Measurements from ENCODE around the gene UBE3D.

The UBE3D gene

DNA sequence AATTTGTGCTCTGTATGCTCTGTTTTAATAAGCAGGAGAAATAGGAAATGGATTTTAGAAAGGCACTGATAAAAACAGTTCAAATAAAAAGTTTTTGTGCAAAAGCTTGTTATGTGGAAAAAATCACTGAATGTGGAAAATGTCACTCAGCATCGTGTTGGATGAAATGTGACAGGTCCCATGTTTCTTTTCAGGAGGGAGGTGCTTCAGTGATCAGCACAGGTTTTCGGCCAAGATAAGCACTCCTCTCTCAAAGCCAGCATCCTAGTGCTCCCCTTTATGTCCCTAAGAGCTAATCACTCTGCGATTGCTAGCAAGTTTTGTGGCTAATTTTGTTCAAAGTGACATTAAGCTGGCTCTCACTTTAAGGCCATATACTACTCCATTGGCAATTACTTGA is 12.0 kb downstream of the UBE3D start:
- ATAC-seq: no peak; the same call in 2 of the 3 replicates

DNA sequence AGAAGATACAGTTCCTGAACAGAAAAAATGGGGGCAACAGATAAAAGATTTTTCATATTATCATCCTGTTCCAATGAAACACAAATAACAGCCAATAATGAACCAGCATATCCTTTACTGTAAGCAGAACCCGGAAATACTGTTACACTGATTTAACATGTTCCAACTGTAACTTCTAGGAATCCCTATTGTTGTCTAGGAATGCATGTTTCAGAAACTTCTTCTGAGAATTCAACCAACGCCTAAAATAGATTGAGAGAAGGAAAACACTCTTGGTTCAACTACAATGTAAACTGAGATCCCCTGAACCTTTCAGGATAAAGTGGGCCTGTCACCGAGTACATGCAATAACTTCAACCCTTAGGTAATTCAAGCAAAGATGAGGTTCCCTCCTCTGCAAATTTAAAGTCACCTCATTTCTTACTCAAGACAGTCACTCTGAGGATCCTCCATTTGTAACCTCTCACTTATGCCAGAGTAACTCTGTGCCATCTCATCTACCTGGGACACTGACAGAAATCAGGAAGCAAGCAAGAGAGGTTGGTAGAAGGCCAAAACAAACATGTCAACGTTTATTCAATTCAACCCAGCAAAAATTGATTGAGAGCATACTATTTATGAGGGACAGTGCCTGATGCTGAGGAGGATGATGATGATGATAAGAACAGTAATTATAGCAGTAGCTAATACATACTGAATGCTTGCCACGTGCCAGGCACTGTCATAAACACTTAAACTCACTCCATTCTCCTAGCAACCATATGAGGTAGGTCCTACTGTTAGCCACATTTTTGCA is 14.1 kb downstream of the UBE3D start:
- no peak for ATAC-seq
- no peak for TF ChIP-seq ESRRG (CRISPR knock-in tag; IDR thresholded peaks at IDR 0.05)
- no peak for TF ChIP-seq BACH2 (CRISPR knock-in tag; IDR thresholded peaks at IDR 0.05; ENCODE audit: borderline replicate concordance)
- peak; percentile 57; the same call in 1 of the 2 replicates for TF ChIP-seq ZNF70 (CRISPR knock-in tag; IDR thresholded peaks at IDR 0.05)

More for the DNA sequence above, 12.0 kb downstream of the UBE3D start:
- TF ChIP-seq OSR1 (CRISPR knock-in tag; IDR thresholded peaks at IDR 0.05) (no peak), ZC3H10 (CRISPR knock-in tag; IDR thresholded peaks at IDR 0.05) (no peak), SNAI2 (CRISPR knock-in tag; IDR thresholded peaks at IDR 0.05) (no peak), ZFP30 (CRISPR knock-in tag; IDR thresholded peaks at IDR 0.05) (no peak), ISL1 (CRISPR knock-in tag; IDR thresholded peaks at IDR 0.05) (no peak)
- TF ChIP-seq, protein P1, sequence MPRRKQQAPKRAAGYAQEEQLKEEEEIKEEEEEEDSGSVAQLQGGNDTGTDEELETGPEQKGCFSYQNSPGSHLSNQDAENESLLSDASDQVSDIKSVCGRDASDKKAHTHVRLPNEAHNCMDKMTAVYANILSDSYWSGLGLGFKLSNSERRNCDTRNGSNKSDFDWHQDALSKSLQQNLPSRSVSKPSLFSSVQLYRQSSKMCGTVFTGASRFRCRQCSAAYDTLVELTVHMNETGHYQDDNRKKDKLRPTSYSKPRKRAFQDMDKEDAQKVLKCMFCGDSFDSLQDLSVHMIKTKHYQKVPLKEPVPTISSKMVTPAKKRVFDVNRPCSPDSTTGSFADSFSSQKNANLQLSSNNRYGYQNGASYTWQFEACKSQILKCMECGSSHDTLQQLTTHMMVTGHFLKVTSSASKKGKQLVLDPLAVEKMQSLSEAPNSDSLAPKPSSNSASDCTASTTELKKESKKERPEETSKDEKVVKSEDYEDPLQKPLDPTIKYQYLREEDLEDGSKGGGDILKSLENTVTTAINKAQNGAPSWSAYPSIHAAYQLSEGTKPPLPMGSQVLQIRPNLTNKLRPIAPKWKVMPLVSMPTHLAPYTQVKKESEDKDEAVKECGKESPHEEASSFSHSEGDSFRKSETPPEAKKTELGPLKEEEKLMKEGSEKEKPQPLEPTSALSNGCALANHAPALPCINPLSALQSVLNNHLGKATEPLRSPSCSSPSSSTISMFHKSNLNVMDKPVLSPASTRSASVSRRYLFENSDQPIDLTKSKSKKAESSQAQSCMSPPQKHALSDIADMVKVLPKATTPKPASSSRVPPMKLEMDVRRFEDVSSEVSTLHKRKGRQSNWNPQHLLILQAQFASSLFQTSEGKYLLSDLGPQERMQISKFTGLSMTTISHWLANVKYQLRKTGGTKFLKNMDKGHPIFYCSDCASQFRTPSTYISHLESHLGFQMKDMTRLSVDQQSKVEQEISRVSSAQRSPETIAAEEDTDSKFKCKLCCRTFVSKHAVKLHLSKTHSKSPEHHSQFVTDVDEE (CRISPR knock-in tag; IDR thresholded peaks at IDR 0.05): 0 out of 2 replicates have a peak, but pooled peaks have one; percentile 45
- TF ChIP-seq, protein P2, sequence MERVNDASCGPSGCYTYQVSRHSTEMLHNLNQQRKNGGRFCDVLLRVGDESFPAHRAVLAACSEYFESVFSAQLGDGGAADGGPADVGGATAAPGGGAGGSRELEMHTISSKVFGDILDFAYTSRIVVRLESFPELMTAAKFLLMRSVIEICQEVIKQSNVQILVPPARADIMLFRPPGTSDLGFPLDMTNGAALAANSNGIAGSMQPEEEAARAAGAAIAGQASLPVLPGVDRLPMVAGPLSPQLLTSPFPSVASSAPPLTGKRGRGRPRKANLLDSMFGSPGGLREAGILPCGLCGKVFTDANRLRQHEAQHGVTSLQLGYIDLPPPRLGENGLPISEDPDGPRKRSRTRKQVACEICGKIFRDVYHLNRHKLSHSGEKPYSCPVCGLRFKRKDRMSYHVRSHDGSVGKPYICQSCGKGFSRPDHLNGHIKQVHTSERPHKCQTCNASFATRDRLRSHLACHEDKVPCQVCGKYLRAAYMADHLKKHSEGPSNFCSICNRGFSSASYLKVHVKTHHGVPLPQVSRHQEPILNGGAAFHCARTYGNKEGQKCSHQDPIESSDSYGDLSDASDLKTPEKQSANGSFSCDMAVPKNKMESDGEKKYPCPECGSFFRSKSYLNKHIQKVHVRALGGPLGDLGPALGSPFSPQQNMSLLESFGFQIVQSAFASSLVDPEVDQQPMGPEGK (CRISPR knock-in tag; IDR thresholded peaks at IDR 0.05; ENCODE audit: borderline replicate concordance): no peak
- TF ChIP-seq, protein P3, sequence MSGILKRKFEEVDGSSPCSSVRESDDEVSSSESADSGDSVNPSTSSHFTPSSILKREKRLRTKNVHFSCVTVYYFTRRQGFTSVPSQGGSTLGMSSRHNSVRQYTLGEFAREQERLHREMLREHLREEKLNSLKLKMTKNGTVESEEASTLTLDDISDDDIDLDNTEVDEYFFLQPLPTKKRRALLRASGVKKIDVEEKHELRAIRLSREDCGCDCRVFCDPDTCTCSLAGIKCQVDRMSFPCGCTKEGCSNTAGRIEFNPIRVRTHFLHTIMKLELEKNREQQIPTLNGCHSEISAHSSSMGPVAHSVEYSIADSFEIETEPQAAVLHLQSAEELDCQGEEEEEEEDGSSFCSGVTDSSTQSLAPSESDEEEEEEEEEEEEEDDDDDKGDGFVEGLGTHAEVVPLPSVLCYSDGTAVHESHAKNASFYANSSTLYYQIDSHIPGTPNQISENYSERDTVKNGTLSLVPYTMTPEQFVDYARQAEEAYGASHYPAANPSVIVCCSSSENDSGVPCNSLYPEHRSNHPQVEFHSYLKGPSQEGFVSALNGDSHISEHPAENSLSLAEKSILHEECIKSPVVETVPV (CRISPR knock-in tag; IDR thresholded peaks at IDR 0.05): no peak
- TF ChIP-seq, protein P4, sequence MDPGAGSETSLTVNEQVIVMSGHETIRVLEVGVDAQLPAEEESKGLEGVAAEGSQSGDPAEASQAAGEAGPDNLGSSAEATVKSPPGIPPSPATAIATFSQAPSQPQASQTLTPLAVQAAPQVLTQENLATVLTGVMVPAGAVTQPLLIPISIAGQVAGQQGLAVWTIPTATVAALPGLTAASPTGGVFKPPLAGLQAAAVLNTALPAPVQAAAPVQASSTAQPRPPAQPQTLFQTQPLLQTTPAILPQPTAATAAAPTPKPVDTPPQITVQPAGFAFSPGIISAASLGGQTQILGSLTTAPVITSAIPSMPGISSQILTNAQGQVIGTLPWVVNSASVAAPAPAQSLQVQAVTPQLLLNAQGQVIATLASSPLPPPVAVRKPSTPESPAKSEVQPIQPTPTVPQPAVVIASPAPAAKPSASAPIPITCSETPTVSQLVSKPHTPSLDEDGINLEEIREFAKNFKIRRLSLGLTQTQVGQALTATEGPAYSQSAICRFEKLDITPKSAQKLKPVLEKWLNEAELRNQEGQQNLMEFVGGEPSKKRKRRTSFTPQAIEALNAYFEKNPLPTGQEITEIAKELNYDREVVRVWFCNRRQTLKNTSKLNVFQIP (CRISPR knock-in tag; IDR thresholded peaks at IDR 0.05; ENCODE audit: borderline replicate concordance, low read depth): no peak

DNA sequence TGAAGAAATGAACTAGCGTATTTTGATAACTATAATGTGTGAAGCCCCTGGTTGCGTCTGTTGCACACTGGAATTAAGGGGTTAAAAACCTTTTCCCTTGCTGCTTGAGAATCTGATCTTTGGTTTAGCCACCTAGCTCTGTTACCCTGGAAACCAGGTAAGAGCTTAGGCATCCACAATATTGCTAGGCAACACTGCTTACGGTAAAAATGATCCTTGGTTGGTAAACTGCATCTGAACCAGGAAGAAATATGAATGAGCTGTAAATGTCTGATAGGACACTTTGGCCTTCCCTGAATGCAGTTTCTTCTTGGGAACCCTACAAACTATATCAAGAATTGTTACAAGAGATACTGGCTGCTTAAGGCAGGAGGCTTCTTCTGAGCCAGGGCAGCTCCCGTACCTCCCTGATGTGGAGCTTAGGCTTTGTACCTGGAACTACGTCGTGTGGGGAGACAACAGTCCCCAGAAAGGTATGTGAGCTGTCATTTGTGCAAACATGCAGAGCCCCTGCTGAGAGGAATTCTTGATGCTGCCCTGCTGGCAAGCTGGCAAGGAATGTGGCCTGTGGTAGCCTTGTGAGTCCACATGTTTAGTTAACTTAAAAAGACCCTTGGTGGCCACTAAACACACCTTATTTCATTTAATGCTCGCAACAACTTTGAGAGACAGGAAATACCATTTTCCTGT is 18.4 kb downstream of the UBE3D start:
- ATAC-seq: no peak
- no peak for TF ChIP-seq TOX (CRISPR knock-in tag; IDR thresholded peaks at IDR 0.05; ENCODE audit: borderline replicate concordance)

DNA sequence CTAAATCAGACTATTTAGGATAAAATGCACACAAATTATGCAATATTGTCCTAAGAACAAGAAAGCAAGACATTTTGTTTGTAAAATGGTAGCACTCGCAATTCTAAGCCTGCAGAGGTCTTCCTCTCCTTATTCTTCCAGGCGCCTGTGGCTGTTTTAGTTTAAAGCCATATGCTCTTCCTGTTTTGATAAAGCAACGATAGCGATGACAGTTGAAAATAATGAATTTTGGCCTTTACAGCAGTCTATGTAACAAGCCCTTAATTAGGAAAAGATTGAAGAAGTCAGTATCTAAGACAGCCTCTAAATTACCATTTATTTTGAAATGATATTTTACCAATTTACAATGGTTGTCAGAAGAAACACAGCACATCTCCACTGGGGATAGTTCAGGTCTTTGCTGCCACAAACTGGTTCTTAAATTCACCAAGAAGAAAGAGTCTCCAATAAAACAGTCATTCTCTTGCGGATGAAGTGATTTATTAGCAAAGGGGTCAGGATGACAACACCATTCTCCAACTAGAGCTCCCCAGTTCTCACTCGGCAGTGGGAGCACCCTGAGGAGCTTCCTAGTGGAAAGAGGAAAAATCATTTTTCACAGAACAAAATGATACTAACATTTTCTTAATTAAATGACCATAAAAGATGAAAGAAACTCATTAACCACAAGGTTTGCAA is 21.4 kb downstream of the UBE3D start:
- no peak for ATAC-seq
- TF ChIP-seq ZNF70 (CRISPR knock-in tag; IDR thresholded peaks at IDR 0.05) (no peak), CSDC2 (CRISPR knock-in tag; IDR thresholded peaks at IDR 0.05) (no peak), BACH2 (CRISPR knock-in tag; IDR thresholded peaks at IDR 0.05; ENCODE audit: borderline replicate concordance) (no peak), ZNF565 (CRISPR knock-in tag; conservative IDR thresholded peaks at IDR 0.05; ENCODE audit: low read depth) (no peak), ISL1 (CRISPR knock-in tag; IDR thresholded peaks at IDR 0.05) (no peak), ZC3H10 (CRISPR knock-in tag; IDR thresholded peaks at IDR 0.05) (no peak), SNAI2 (CRISPR knock-in tag; IDR thresholded peaks at IDR 0.05) (no peak), OSR1 (CRISPR knock-in tag; IDR thresholded peaks at IDR 0.05) (no peak), ZNF8 (CRISPR knock-in tag; IDR thresholded peaks at IDR 0.05) (no peak), GLIS3 (CRISPR knock-in tag; IDR thresholded peaks at IDR 0.05) (no peak), ARNTL (CRISPR knock-in tag; IDR thresholded peaks at IDR 0.05; ENCODE audit: borderline replicate concordance, low read depth) (no peak), RARB (CRISPR knock-in tag; IDR thresholded peaks at IDR 0.05) (no peak), TCF4 (CRISPR knock-in tag; IDR thresholded peaks at IDR 0.05; ENCODE audit: borderline replicate concordance) (no peak), ZFP30 (CRISPR knock-in tag; IDR thresholded peaks at IDR 0.05) (no peak)
- TF ChIP-seq, protein P5, sequence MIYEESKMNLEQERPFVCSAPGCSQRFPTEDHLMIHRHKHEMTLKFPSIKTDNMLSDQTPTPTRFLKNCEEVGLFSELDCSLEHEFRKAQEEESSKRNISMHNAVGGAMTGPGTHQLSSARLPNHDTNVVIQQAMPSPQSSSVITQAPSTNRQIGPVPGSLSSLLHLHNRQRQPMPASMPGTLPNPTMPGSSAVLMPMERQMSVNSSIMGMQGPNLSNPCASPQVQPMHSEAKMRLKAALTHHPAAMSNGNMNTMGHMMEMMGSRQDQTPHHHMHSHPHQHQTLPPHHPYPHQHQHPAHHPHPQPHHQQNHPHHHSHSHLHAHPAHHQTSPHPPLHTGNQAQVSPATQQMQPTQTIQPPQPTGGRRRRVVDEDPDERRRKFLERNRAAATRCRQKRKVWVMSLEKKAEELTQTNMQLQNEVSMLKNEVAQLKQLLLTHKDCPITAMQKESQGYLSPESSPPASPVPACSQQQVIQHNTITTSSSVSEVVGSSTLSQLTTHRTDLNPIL (CRISPR knock-in tag; IDR thresholded peaks at IDR 0.05; ENCODE audit: low read depth): no peak
- TF ChIP-seq, protein P1 (CRISPR knock-in tag; IDR thresholded peaks at IDR 0.05): no peak

Data from SK-N-SH treated with all-trans-retinoic acid at 6 μM for 48 hours (cell line).